Neural cell (in vitro differentiated cells): ENCODE data around the gene CERT1.

Experiments
- CTCF ChIP-seq: fragments of 450-650 bp; IDR thresholded peaks from 2 replicates; pipeline ENCODE4 v1.5.1; 2014; ENCODE audit warnings: antibody characterized with exemption, mild to moderate bottlenecking, moderate library complexity; ENCODE audit not compliant: poor library complexity, severe bottlenecking
- POLR2AphosphoS5 ChIP-seq: IDR thresholded peaks from 2 replicates; pipeline ENCODE4 v1.6.1; 2012
- RAD21 ChIP-seq: fragments of 450-650 bp; conservative IDR thresholded peaks from 2 replicates; pipeline ENCODE4 v1.6.1; 2014; ENCODE audit warnings: antibody characterized with exemption, mild to moderate bottlenecking, moderate library complexity
- REST ChIP-seq: IDR thresholded peaks from 2 replicates; pipeline ENCODE4 v1.6.1; 2012; ENCODE audit warnings: borderline replicate concordance

DNA sequence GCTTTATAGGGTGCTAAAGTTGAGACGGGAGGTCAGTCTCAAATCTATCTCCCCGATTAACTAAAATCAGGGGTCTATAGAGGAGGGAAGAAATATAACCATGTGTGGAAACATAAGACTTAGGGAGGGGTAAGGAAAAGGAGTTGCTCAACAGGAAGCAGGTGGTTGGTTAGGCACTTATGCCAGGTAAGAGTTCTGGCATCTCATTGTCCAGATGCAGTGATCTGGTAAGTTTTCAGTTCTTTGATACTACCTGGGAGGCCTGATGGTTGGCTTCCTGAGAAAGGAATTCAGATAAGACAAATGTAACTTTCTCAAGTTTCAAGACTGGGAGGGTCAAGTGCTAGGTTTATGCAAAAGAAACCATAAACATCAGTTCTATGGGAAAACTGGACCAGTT lies 47.7 kb downstream of the CERT1 start:
- no peak for TF ChIP-seq CTCF
- no peak for TF ChIP-seq POLR2AphosphoS5
- TF ChIP-seq REST, result no peak
- no peak for TF ChIP-seq RAD21
